Midbrain (tissue), 1 donor: ENCODE measurements around the gene AKR1C2.
"Not testable (repeated sequence)": the region's sequence is repeated elsewhere in the genome, so short reads cannot be mapped to it uniquely, and the experiment has no call there.

Source experiments
- DNase-seq: peaks from one replicate; lab custom pipeline; 2025; lab: John Stamatoyannopoulos, UW

AKR1C2 gene

GRCh38 chr10:5003127-5004029 is at the start of gene AKR1C2:
Gene AKR1C2, minus strand, starts transcription at chr10:5003857. Its CDS starts 22 bp downstream, at chr10:5003835.
- not testable (repeated sequence) for DNase-seq

GRCh38 chr10:5052951-5053500 is 49.4 kb upstream of the AKR1C2 start:
- DNase-seq = not testable (repeated sequence)

- DNase-seq = no peak
Measured at GRCh38 chr10:5047912-5048628, 44.4 kb upstream of the AKR1C2 start.

- not testable (repeated sequence) for DNase-seq
Measured at GRCh38 chr10:5047055-5047454, 43.4 kb upstream of the AKR1C2 start.

- DNase-seq = no peak
Measured at GRCh38 chr10:5046410-5046809, 42.8 kb upstream of the AKR1C2 start.

GRCh38 chr10:5045095-5045494 is 41.4 kb upstream of the AKR1C2 start:
- no peak for DNase-seq

GRCh38 chr10:5043716-5044115 is 40.1 kb upstream of the AKR1C2 start:
- DNase-seq = no peak

GRCh38 chr10:5042922-5043321 is 39.3 kb upstream of the AKR1C2 start:
- no peak for DNase-seq

GRCh38 chr10:5041471-5042023 is 37.9 kb upstream of the AKR1C2 start:
- DNase-seq = no peak

GRCh38 chr10:5040781-5041470 is 37.3 kb upstream of the AKR1C2 start:
- DNase-seq = no peak

GRCh38 chr10:5040010-5040673 is 36.5 kb upstream of the AKR1C2 start:
- DNase-seq = no peak

GRCh38 chr10:5038733-5039132 is 35.1 kb upstream of the AKR1C2 start:
- no peak for DNase-seq

GRCh38 chr10:5038101-5038500 is 34.4 kb upstream of the AKR1C2 start:
- no peak for DNase-seq

GRCh38 chr10:5036511-5036910 is 32.9 kb upstream of the AKR1C2 start:
- DNase-seq = no peak

GRCh38 chr10:5035356-5035755 is 31.7 kb upstream of the AKR1C2 start:
- no peak for DNase-seq

- DNase-seq = no peak
Measured at GRCh38 chr10:5034588-5034987, 30.9 kb upstream of the AKR1C2 start.

- no peak for DNase-seq
Measured at GRCh38 chr10:5033061-5033778, 29.6 kb upstream of the AKR1C2 start.

GRCh38 chr10:5032444-5032843 is 28.8 kb upstream of the AKR1C2 start:
- DNase-seq = not testable (repeated sequence)

GRCh38 chr10:5031588-5031987 is 27.9 kb upstream of the AKR1C2 start:
- DNase-seq = not testable (repeated sequence)

- DNase-seq = no peak
Measured at GRCh38 chr10:5030989-5031388, 27.3 kb upstream of the AKR1C2 start.

- DNase-seq = not testable (repeated sequence)
Measured at GRCh38 chr10:5025461-5025881, 21.8 kb upstream of the AKR1C2 start.
